IMR-90 (cell line): ENCODE data around the gene IRAK1. TPM values are rescaled to one million over a fixed set of nuclear protein-coding genes. Genes with fewer than 3 reads are reported as not detected.

Experiments used
- ATAC-seq: fragments of 200-7000 bp; cut with Tn5 transposase; 2 replicates; pipeline ENCODE4 v1.9.1; 2020; ENCODE audit warnings: low read depth, mild to moderate bottlenecking, moderate library complexity
- BruUV-seq: library from RNA; stranded (reverse); fragments of 400-500 nt; replicated peaks from 2 replicates; lab custom pipeline; 2021; lab: Mats Ljungman, UMichigan
- CTCF ChIA-PET: fragments of 300-600 bp; formaldehyde crosslinking; extraction: SDS; loops from one replicate; lab custom pipeline; 2021; ENCODE audit warnings: antibody characterized with exemption; lab: Yijun Ruan, JAX
- POLR2A ChIA-PET: fragments of 300-600 bp; sonication (Branson Sonifier 250); formaldehyde crosslinking; loops from one replicate; lab custom pipeline; 2022; ENCODE audit warnings: antibody characterized with exemption; ENCODE audit not compliant: unreplicated experiment; lab: Charles Lee
- DNase-seq: peaks from one replicate; pipeline ENCODE4 v3.0.0; 2013
- H2AFZ ChIP-seq: replicated peaks from 2 replicates; pipeline ENCODE3; 2013; ENCODE audit warnings: low read length, mild to moderate bottlenecking; ENCODE audit not compliant: poor library complexity
- H2AK5ac ChIP-seq: 2 replicates; pipeline ENCODE4 v1.6.1; 2013; ENCODE audit warnings: low read depth, low read length, inconsistent platforms
- H2AK9ac ChIP-seq: replicated peaks from 2 replicates; pipeline ENCODE3; 2013; ENCODE audit warnings: mild to moderate bottlenecking, low read depth, low read length, moderate library complexity; ENCODE audit not compliant: poor library complexity
- H2BK120ac ChIP-seq: 2 replicates; pipeline ENCODE4 v1.6.1; 2013; ENCODE audit warnings: low read depth, low read length, inconsistent platforms
- H2BK15ac ChIP-seq: 3 replicates; pipeline ENCODE4 v1.6.1; 2013; ENCODE audit warnings: low read depth, low read length, inconsistent platforms
- H2BK20ac ChIP-seq: 2 replicates; pipeline ENCODE4 v1.6.1; 2013; ENCODE audit warnings: low read depth, mild to moderate bottlenecking, inconsistent platforms, low read length, moderate library complexity
- H2BK5ac ChIP-seq: 2 replicates; pipeline ENCODE4 v1.6.1; 2013; ENCODE audit warnings: mild to moderate bottlenecking, low read depth, low read length, inconsistent platforms; ENCODE audit not compliant: poor library complexity, severe bottlenecking
- H3K14ac ChIP-seq: replicated peaks from 2 replicates; pipeline ENCODE4 v1.6.1; 2013; ENCODE audit warnings: low read depth, low read length, inconsistent platforms
- H3K18ac ChIP-seq: 2 replicates; pipeline ENCODE4 v1.6.1; 2013; ENCODE audit warnings: low read depth, low read length, control low read depth
- H3K23ac ChIP-seq: 2 replicates; pipeline ENCODE4 v1.6.1; 2013; ENCODE audit warnings: low read depth, low read length, inconsistent platforms
- H3K27ac ChIP-seq: 2 replicates; pipeline ENCODE4 v1.5.1; 2013; ENCODE audit warnings: mild to moderate bottlenecking, control low read depth, low read length; ENCODE audit not compliant: insufficient read depth
- H3K27me3 ChIP-seq: 2 replicates; pipeline ENCODE4 v1.6.1; 2013; ENCODE audit warnings: low read length; ENCODE audit not compliant: control insufficient read depth, insufficient read depth
- H3K36me3 ChIP-seq: 2 replicates; pipeline ENCODE4 v1.6.1; 2013; ENCODE audit warnings: low read length, mixed read lengths; ENCODE audit not compliant: control insufficient read depth, insufficient read depth
- H3K4ac ChIP-seq: 2 replicates; pipeline ENCODE4 v1.6.1; 2013; ENCODE audit warnings: low read depth, low read length, inconsistent platforms
- H3K4me1 ChIP-seq: 2 replicates; pipeline ENCODE4 v1.6.1; 2013; ENCODE audit warnings: low read length, mixed read lengths; ENCODE audit not compliant: control insufficient read depth, insufficient read depth
- H3K4me2 ChIP-seq: 2 replicates; pipeline ENCODE4 v1.6.1; 2013; ENCODE audit warnings: low read depth, mild to moderate bottlenecking, control low read depth, low read length, moderate library complexity
- H3K4me3 ChIP-seq: 2 replicates; pipeline ENCODE4 v1.5.1; 2013; ENCODE audit warnings: low read depth, mild to moderate bottlenecking, control low read depth, low read length, moderate library complexity; ENCODE audit not compliant: insufficient read depth
- H3K56ac ChIP-seq: 2 replicates; pipeline ENCODE4 v1.6.1; 2013; ENCODE audit warnings: low read length, inconsistent platforms; ENCODE audit not compliant: insufficient read depth; ENCODE audit errors: extremely low read depth
- H3K79me1 ChIP-seq, 2 experiments: 2 replicates each; pipeline ENCODE4 v1.6.1; 2013; ENCODE audit warnings: low read length in 2 of 2, inconsistent platforms in 1 of 2, low read depth in 1 of 2
- H3K9ac ChIP-seq: 2 replicates; pipeline ENCODE4 v1.6.1; 2013; ENCODE audit warnings: low read depth, low read length, control low read depth
- H3K9me1 ChIP-seq: 2 replicates; pipeline ENCODE4 v1.6.1; 2013; ENCODE audit warnings: low read length, inconsistent platforms; ENCODE audit not compliant: insufficient read depth
- H3K9me3 ChIP-seq: 2 replicates; pipeline ENCODE4 v1.6.1; 2013; ENCODE audit warnings: low read length; ENCODE audit not compliant: control insufficient read depth, insufficient read depth
- H4K20me1 ChIP-seq: 2 replicates; pipeline ENCODE4 v1.6.1; 2013; ENCODE audit warnings: low read length, inconsistent platforms; ENCODE audit not compliant: insufficient read depth
- H4K5ac ChIP-seq: 2 replicates; pipeline ENCODE4 v1.6.1; 2013; ENCODE audit warnings: mild to moderate bottlenecking, low read depth, low read length, control low read depth
- H4K8ac ChIP-seq, 2 experiments: 2 replicates each; pipeline ENCODE4 v1.6.1; 2013; ENCODE audit warnings: low read depth in 2 of 2, low read length in 2 of 2, control low read depth in 1 of 2, inconsistent platforms in 1 of 2
- H4K91ac ChIP-seq: 2 replicates; pipeline ENCODE4 v1.6.1; 2013; ENCODE audit warnings: low read depth, low read length, inconsistent platforms; ENCODE audit not compliant: insufficient read depth
- CEBPB ChIP-seq: IDR thresholded peaks from 2 replicates; pipeline ENCODE4 v1.6.1; 2012; ENCODE audit warnings: low read depth, low read length, improper control_type of control experiment
- CHD1 ChIP-seq: IDR thresholded peaks from 2 replicates; pipeline ENCODE4 v1.6.1; 2012; ENCODE audit warnings: low read depth, low read length, improper control_type of control experiment
- FOS ChIP-seq: fragments of 150-350 bp; IDR thresholded peaks from 2 replicates; pipeline ENCODE4 v1.6.1; 2016; ENCODE audit warnings: low read depth, low read length
- MAFK ChIP-seq: IDR thresholded peaks from 2 replicates; pipeline ENCODE4 v1.6.1; 2012; ENCODE audit warnings: low read depth, low read length, improper control_type of control experiment
- MXI1 ChIP-seq: IDR thresholded peaks from 2 replicates; pipeline ENCODE4 v1.6.1; 2012; ENCODE audit warnings: low read depth, mild to moderate bottlenecking, low read length, moderate library complexity, borderline replicate concordance
- NFE2L2 ChIP-seq: fragments of 150-350 bp; IDR thresholded peaks from 2 replicates; pipeline ENCODE4 v1.6.1; 2016; ENCODE audit warnings: low read depth, mild to moderate bottlenecking, low read length
- POLR2A ChIP-seq: IDR thresholded peaks from 2 replicates; pipeline ENCODE4 v1.6.1; 2012; ENCODE audit warnings: mild to moderate bottlenecking, low read depth, low read length
- RAD21 ChIP-seq: IDR thresholded peaks from 2 replicates; pipeline ENCODE4 v1.6.1; 2012; ENCODE audit warnings: low read length, improper control_type of control experiment
- SMC3 ChIP-seq: fragments of 150-350 bp; IDR thresholded peaks from 2 replicates; pipeline ENCODE4 v1.6.1; 2016; ENCODE audit warnings: low read depth, mild to moderate bottlenecking, antibody characterized with exemption, low read length, moderate library complexity
- WGBS, 2 experiments: methylation state at CpG; one replicate each; pipeline versions ENCODE4 v1.1.5 to v1.1.7; 2013; ENCODE audit warnings: missing lambda C conversion rate in 2 of 2; ENCODE audit not compliant: insufficient read length in 1 of 2; ENCODE audit errors: extremely low coverage in 2 of 2; 5-methylcytosine and 5-hydroxymethylcytosine counted together
- dilution Hi-C: fragments of 300-500 bp; cut with HindIII; formaldehyde crosslinking; loops from one replicate; pipeline ENCODE4 v1.14.3; 2018; ENCODE audit warnings: low sequenced_read_pairs; ENCODE audit not compliant: unreplicated experiment
- in situ Hi-C: fragments of 300-500 bp; cut with MboI; formaldehyde crosslinking; loops from 3 replicates; pipeline ENCODE4 v1.14.3; 2019; ENCODE audit warnings: low sequenced_read_pairs, inconsistent platforms, mixed read lengths
- intact Hi-C: fragments of 100-400 bp; cut with micrococcal nuclease; formaldehyde crosslinking; loops from 2 replicates; pipeline ENCODE4 v1.10.0; 2022
- polyA plus RNA-seq, 3 experiments: library from polyadenylated mRNA; depleted of rRNA; stranded (reverse); fragments of >200 nt; gene quantifications; 2 replicates each; pipeline ENCODE4 v1.2.3, GENCODE V29; 2012; ENCODE audit warnings: low replicate concordance in 1 of 3
- total RNA-seq: library from RNA; depleted of rRNA; stranded (reverse); fragments of >200 nt; gene quantifications from 2 replicates; pipeline ENCODE4 v1.2.3, GENCODE V29; 2012
- TF ChIP-seq, protein P1 (sequence below): conservative IDR thresholded peaks from 2 replicates; pipeline ENCODE4 v1.5.1; 2012; ENCODE audit warnings: mild to moderate bottlenecking, low read depth, low read length, improper control_type of control experiment
- TF ChIP-seq, protein P2 (sequence below): fragments of 150-350 bp; IDR thresholded peaks from 2 replicates; pipeline ENCODE4 v1.6.1; 2016; ENCODE audit warnings: low read depth, mild to moderate bottlenecking, low read length, moderate library complexity, borderline replicate concordance

Gene IRAK1
- total and polyA plus RNA-seq, 2 of the 4 experiments (the other 2 are of a cell fraction): 33.3 to 50.2 TPM

DNA sequence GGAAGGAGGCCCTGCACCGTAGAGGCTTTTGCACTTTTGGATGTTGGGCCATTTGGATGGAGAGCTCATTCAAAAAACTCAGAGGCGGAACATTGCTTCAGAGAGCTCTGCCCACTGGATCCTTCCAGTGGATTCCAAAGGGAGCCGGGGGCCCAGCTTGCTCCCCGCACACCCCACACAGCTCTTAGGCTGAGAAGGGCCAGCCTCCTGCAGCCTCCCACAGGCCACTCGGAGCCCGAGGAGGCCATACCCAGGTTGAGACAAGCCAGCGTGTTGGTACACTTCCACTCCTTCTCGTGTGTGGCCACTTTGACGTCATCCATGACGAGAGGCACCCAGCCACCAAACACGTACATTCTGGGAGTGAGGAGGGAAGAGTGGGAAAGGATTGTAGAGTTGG lies 58.4 kb downstream of the IRAK1 start:
- H3K23ac ChIP-seq: no peak overlapping the region
- intact Hi-C loops: no loop called here
- POLR2A ChIA-PET: no interaction called here
- H3K4ac ChIP-seq: no peak overlapping the region
- H3K4me3 ChIP-seq: no peak overlapping the region
- no peaks in the 10 kb centered on the region for H3K27me3 ChIP-seq
- H3K27ac ChIP-seq: no peak overlapping the region
- H2AK5ac ChIP-seq: no peak overlapping the region
- H3K4me1 ChIP-seq: peaks cover 2% of the 10 kb centered on the region; the same call in 1 of the 2 replicates
- H2BK20ac ChIP-seq: no peak overlapping the region
- H3K18ac ChIP-seq: no peak overlapping the region
- H3K4me2 ChIP-seq: no peak overlapping the region
- dilution Hi-C loops: no loop called here
- H2BK120ac ChIP-seq: no peak overlapping the region
- H4K8ac ChIP-seq: no peak overlapping the region
- peaks cover 5 to 9% of the 10 kb centered on the region in 2 experiments for H3K79me1 ChIP-seq
- DNase-seq (no peak), ATAC-seq (no peak)
- peaks cover 69% of the 10 kb centered on the region for H3K36me3 ChIP-seq
- H3K56ac ChIP-seq: no peak overlapping the region
- no peak overlapping the region for H3K14ac ChIP-seq
- CTCF ChIA-PET: no interaction called here
- no peak overlapping the region for H4K5ac ChIP-seq
- no peak overlapping the region for H3K9ac ChIP-seq
- no peak overlapping the region for H4K91ac ChIP-seq
- no peaks in the 10 kb centered on the region for H3K9me1 ChIP-seq
- H2AK9ac ChIP-seq: no peak overlapping the region
- whole genome bisulfite sequencing, 2 experiments: no CpG with 5 or more reads among the region's 11 CpGs
- TF ChIP-seq, protein P1, sequence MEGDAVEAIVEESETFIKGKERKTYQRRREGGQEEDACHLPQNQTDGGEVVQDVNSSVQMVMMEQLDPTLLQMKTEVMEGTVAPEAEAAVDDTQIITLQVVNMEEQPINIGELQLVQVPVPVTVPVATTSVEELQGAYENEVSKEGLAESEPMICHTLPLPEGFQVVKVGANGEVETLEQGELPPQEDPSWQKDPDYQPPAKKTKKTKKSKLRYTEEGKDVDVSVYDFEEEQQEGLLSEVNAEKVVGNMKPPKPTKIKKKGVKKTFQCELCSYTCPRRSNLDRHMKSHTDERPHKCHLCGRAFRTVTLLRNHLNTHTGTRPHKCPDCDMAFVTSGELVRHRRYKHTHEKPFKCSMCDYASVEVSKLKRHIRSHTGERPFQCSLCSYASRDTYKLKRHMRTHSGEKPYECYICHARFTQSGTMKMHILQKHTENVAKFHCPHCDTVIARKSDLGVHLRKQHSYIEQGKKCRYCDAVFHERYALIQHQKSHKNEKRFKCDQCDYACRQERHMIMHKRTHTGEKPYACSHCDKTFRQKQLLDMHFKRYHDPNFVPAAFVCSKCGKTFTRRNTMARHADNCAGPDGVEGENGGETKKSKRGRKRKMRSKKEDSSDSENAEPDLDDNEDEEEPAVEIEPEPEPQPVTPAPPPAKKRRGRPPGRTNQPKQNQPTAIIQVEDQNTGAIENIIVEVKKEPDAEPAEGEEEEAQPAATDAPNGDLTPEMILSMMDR: no peak
- no peak for TF ChIP-seq MXI1
- TF ChIP-seq CHD1: no peak
- no peak for TF ChIP-seq SMC3
- TF ChIP-seq, protein P2, sequence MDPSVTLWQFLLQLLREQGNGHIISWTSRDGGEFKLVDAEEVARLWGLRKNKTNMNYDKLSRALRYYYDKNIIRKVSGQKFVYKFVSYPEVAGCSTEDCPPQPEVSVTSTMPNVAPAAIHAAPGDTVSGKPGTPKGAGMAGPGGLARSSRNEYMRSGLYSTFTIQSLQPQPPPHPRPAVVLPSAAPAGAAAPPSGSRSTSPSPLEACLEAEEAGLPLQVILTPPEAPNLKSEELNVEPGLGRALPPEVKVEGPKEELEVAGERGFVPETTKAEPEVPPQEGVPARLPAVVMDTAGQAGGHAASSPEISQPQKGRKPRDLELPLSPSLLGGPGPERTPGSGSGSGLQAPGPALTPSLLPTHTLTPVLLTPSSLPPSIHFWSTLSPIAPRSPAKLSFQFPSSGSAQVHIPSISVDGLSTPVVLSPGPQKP: no peak
- TF ChIP-seq CEBPB: no peak
- TF ChIP-seq MAFK: no peak
- TF ChIP-seq RAD21: no peak
- TF ChIP-seq POLR2A: no peak
- no peak for TF ChIP-seq NFE2L2
- TF ChIP-seq FOS: no peak
- no peaks in the 10 kb centered on the region for H3K9me3 ChIP-seq
- no peak overlapping the region for H2BK5ac ChIP-seq
- no TSS peak for BruUV-seq
- no peak overlapping the region for H2AFZ ChIP-seq
- peaks cover 37% of the 10 kb centered on the region for H4K20me1 ChIP-seq
- in situ Hi-C loops: loop anchor here (10.0 kb wide), 1 partner anchor 196 kb away; the partner anchor contains the start of gene PLXNB3
- no peak overlapping the region for H2BK15ac ChIP-seq
